ENCODE data around the gene CCDC14.

CCDC14 gene

GRCh38 chr3:123864706-123865105, 96.3 kb downstream of the CCDC14 start:
- DNase-seq (ENCODE audit: low read depth): no peak
- H3K4me3 ChIP-seq (ENCODE audit: low read length): no peak overlapping the region
- no peak for TF ChIP-seq CTCF (conservative IDR thresholded peaks at IDR 0.05; ENCODE audit: low read length)

Data from AG10803 (cell line).